ENCODE results near the gene CST4.
A peak's percentile ranks its signal among the peaks of the same experiment; 100 is the strongest.

The CST4 gene

GRCh38 chr20:23641936-23642751 lies 46.7 kb downstream of the CST4 start:
- TF ChIP-seq TOX (CRISPR knock-in tag; IDR thresholded peaks at IDR 0.05; ENCODE audit: borderline replicate concordance): no peak
- TF ChIP-seq PPARA (CRISPR knock-in tag; IDR thresholded peaks at IDR 0.05; ENCODE audit: borderline replicate concordance): no peak
- TF ChIP-seq SNAI2 (CRISPR knock-in tag; IDR thresholded peaks at IDR 0.05): no peak
- no peak for TF ChIP-seq ZFP30 (CRISPR knock-in tag; IDR thresholded peaks at IDR 0.05)
- no peak for TF ChIP-seq TCF4 (CRISPR knock-in tag; IDR thresholded peaks at IDR 0.05; ENCODE audit: borderline replicate concordance)
- no peak for TF ChIP-seq CREB5 (CRISPR knock-in tag; IDR thresholded peaks at IDR 0.05; ENCODE audit: low read depth)
- no peak for TF ChIP-seq BACH2 (CRISPR knock-in tag; IDR thresholded peaks at IDR 0.05; ENCODE audit: borderline replicate concordance)
- no peak for TF ChIP-seq ZNF8 (CRISPR knock-in tag; IDR thresholded peaks at IDR 0.05)
- no peak for TF ChIP-seq ZC3H10 (CRISPR knock-in tag; IDR thresholded peaks at IDR 0.05)
- no peak for TF ChIP-seq ZNF70 (CRISPR knock-in tag; IDR thresholded peaks at IDR 0.05)
- TF ChIP-seq RARB (CRISPR knock-in tag; IDR thresholded peaks at IDR 0.05): no peak
- TF ChIP-seq, protein P1, sequence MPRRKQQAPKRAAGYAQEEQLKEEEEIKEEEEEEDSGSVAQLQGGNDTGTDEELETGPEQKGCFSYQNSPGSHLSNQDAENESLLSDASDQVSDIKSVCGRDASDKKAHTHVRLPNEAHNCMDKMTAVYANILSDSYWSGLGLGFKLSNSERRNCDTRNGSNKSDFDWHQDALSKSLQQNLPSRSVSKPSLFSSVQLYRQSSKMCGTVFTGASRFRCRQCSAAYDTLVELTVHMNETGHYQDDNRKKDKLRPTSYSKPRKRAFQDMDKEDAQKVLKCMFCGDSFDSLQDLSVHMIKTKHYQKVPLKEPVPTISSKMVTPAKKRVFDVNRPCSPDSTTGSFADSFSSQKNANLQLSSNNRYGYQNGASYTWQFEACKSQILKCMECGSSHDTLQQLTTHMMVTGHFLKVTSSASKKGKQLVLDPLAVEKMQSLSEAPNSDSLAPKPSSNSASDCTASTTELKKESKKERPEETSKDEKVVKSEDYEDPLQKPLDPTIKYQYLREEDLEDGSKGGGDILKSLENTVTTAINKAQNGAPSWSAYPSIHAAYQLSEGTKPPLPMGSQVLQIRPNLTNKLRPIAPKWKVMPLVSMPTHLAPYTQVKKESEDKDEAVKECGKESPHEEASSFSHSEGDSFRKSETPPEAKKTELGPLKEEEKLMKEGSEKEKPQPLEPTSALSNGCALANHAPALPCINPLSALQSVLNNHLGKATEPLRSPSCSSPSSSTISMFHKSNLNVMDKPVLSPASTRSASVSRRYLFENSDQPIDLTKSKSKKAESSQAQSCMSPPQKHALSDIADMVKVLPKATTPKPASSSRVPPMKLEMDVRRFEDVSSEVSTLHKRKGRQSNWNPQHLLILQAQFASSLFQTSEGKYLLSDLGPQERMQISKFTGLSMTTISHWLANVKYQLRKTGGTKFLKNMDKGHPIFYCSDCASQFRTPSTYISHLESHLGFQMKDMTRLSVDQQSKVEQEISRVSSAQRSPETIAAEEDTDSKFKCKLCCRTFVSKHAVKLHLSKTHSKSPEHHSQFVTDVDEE (CRISPR knock-in tag; IDR thresholded peaks at IDR 0.05): no peak
- TF ChIP-seq, protein P2, sequence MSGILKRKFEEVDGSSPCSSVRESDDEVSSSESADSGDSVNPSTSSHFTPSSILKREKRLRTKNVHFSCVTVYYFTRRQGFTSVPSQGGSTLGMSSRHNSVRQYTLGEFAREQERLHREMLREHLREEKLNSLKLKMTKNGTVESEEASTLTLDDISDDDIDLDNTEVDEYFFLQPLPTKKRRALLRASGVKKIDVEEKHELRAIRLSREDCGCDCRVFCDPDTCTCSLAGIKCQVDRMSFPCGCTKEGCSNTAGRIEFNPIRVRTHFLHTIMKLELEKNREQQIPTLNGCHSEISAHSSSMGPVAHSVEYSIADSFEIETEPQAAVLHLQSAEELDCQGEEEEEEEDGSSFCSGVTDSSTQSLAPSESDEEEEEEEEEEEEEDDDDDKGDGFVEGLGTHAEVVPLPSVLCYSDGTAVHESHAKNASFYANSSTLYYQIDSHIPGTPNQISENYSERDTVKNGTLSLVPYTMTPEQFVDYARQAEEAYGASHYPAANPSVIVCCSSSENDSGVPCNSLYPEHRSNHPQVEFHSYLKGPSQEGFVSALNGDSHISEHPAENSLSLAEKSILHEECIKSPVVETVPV (CRISPR knock-in tag; IDR thresholded peaks at IDR 0.05): no peak
- TF ChIP-seq ARNTL (CRISPR knock-in tag; IDR thresholded peaks at IDR 0.05; ENCODE audit: borderline replicate concordance, low read depth): no peak
- TF ChIP-seq ZNF565 (CRISPR knock-in tag; conservative IDR thresholded peaks at IDR 0.05; ENCODE audit: low read depth): no peak
- TF ChIP-seq OSR1 (CRISPR knock-in tag; IDR thresholded peaks at IDR 0.05): no peak
- peak; percentile 6 for ATAC-seq

GRCh38 chr20:23640671-23641667 lies 47.9 kb downstream of the CST4 start:
- TF ChIP-seq ZNF8 (CRISPR knock-in tag; IDR thresholded peaks at IDR 0.05) (no peak), ESRRG (CRISPR knock-in tag; IDR thresholded peaks at IDR 0.05) (no peak), ISL1 (CRISPR knock-in tag; IDR thresholded peaks at IDR 0.05) (no peak), PPARA (CRISPR knock-in tag; IDR thresholded peaks at IDR 0.05; ENCODE audit: borderline replicate concordance) (no peak)
- ATAC-seq: no peak

DNA sequence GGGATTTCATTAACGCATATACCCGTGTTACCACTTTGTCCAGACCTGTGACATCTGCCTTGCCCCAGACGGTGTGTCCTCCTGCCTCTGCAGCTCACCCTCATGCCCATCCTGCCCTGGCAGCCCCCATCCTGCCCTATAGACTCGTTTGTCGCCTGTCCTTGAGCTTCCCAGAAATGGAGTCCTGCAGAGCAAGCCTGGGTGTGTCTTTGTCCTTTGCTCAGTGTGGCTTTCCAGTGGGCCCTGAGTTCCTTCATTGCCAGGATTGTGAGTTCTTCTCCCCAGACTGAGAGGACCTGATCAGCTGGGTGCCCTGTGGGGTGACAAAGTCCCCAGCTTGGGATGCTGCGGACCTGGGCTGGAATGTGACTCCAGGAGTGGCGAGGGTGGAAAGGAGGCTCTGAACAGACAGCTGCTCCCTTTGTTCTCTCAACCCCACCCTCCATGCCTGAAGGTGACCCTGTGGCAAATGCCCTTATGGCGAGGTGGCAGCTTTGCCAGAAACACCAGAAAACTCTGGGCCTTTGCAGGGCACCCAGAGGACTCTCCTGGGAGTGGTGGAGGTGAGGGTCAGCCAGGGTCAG lies 48.7 kb downstream of the CST4 start:
- no peak for ATAC-seq
- TF ChIP-seq OSR1 (CRISPR knock-in tag; IDR thresholded peaks at IDR 0.05) (no peak), ZNF565 (CRISPR knock-in tag; conservative IDR thresholded peaks at IDR 0.05; ENCODE audit: low read depth) (no peak), CSDC2 (CRISPR knock-in tag; IDR thresholded peaks at IDR 0.05) (no peak), TOX (CRISPR knock-in tag; IDR thresholded peaks at IDR 0.05; ENCODE audit: borderline replicate concordance) (no peak), CREB5 (CRISPR knock-in tag; IDR thresholded peaks at IDR 0.05; ENCODE audit: low read depth) (no peak), ISL1 (CRISPR knock-in tag; IDR thresholded peaks at IDR 0.05) (no peak), ZNF8 (CRISPR knock-in tag; IDR thresholded peaks at IDR 0.05) (no peak), ZC3H10 (CRISPR knock-in tag; IDR thresholded peaks at IDR 0.05) (no peak), ESRRG (CRISPR knock-in tag; IDR thresholded peaks at IDR 0.05) (no peak), TCF4 (CRISPR knock-in tag; IDR thresholded peaks at IDR 0.05; ENCODE audit: borderline replicate concordance) (no peak), ARNTL (CRISPR knock-in tag; IDR thresholded peaks at IDR 0.05; ENCODE audit: borderline replicate concordance, low read depth) (no peak), RARB (CRISPR knock-in tag; IDR thresholded peaks at IDR 0.05) (no peak), ZFP30 (CRISPR knock-in tag; IDR thresholded peaks at IDR 0.05) (no peak), POU6F1 (CRISPR knock-in tag; IDR thresholded peaks at IDR 0.05; ENCODE audit: borderline replicate concordance, low read depth) (no peak), ZNF70 (CRISPR knock-in tag; IDR thresholded peaks at IDR 0.05) (no peak)
- TF ChIP-seq, protein P2 (CRISPR knock-in tag; IDR thresholded peaks at IDR 0.05): no peak

Measured in SK-N-SH treated with all-trans-retinoic acid at 6 μM for 48 hours (cell line).